Urinary bladder (tissue), 4 donors: Measurements from ENCODE around the gene ARHGDIA. TPM values are rescaled to one million over a fixed set of nuclear protein-coding genes. Genes with fewer than 3 reads are reported as not detected.
A peak's percentile ranks its signal among the peaks of the same experiment; 100 is the strongest.

Source experiments
- DNase-seq: peaks from one replicate; pipeline ENCODE4 v3.0.0-alpha.2; 2015; ENCODE audit errors: extremely low spot score
- H3K27ac ChIP-seq: one replicate; pipeline ENCODE4 v1.5.1; 2013; ENCODE audit warnings: low read depth, mild to moderate bottlenecking, moderate library complexity
- H3K36me3 ChIP-seq: one replicate; pipeline ENCODE4 v1.6.1; 2013; ENCODE audit warnings: mild to moderate bottlenecking, moderate library complexity; ENCODE audit not compliant: insufficient read depth
- H3K4me1 ChIP-seq: one replicate; pipeline ENCODE4 v1.6.1; 2013; ENCODE audit warnings: mild to moderate bottlenecking, moderate library complexity; ENCODE audit not compliant: insufficient read depth
- H3K4me3 ChIP-seq: one replicate; pipeline ENCODE4 v1.5.1; 2013; ENCODE audit warnings: low read depth, low read length
- WGBS: extraction: QIAGEN DNeasy Blood & Tissue Kit; methylation state at CpG from one replicate; pipeline ENCODE4 v1.1.7; 2013; 5-methylcytosine and 5-hydroxymethylcytosine counted together
- polyA plus RNA-seq: library from polyadenylated mRNA; stranded (reverse); fragments of 200-250 nt; gene quantifications from one replicate; pipeline ENCODE4 v1.2.3, GENCODE V29; 2013
- total RNA-seq: library from RNA; depleted of rRNA; stranded (reverse); fragments of >200 nt; gene quantifications from one replicate; pipeline ENCODE4 v1.2.3, GENCODE V29; 2014
- donor health status: healthy with polysubstance abuse.
- donor health status: healthy.

Gene ARHGDIA
- total and polyA plus RNA-seq, 2 donors: 31.0 to 277 TPM

- no peak overlapping the region for H3K4me3 ChIP-seq
- 91% methylated on average over 16 of the region's 16 CpGs for WGBS
- no peaks in the 10 kb centered on the region for H3K36me3 ChIP-seq
- no peak for DNase-seq
- H3K27ac ChIP-seq: no peak overlapping the region
- no peaks in the 10 kb centered on the region for H3K4me1 ChIP-seq
Observed at GRCh38 chr17:81888988-81889595, 18.0 kb upstream of the ARHGDIA start.

- no peaks in the 10 kb centered on the region for H3K36me3 ChIP-seq
- H3K4me1 ChIP-seq: no peaks in the 10 kb centered on the region
- WGBS: 93% methylated on average over 44 of the region's 44 CpGs
Observed at GRCh38 chr17:81888105-81888987, 17.2 kb upstream of the ARHGDIA start.

GRCh38 chr17:81885869-81886548, 14.9 kb upstream of the ARHGDIA start:
- no peak for DNase-seq
- Histone ChIP-seq H3K4me1 (no peaks in the 10 kb centered on the region), H3K36me3 (no peaks in the 10 kb centered on the region), H3K4me3 (no peak overlapping the region), H3K27ac (no peak overlapping the region)
- WGBS: 89% methylated on average over 11 of the region's 11 CpGs

More at GRCh38 chr17:81888105-81888987, 17.2 kb upstream of the ARHGDIA start:
- DNase-seq: no peak
- H3K27ac ChIP-seq: no peak overlapping the region
- H3K4me3 ChIP-seq: no peak overlapping the region

- no peaks in the 10 kb centered on the region for H3K36me3 ChIP-seq
- no peaks in the 10 kb centered on the region for H3K4me1 ChIP-seq
- no peak overlapping the region for H3K27ac ChIP-seq
- 75% methylated on average over 10 of the region's 10 CpGs for WGBS
- H3K4me3 ChIP-seq: no peak overlapping the region
- DNase-seq: no peak
Observed at GRCh38 chr17:81885454-81885853, 14.3 kb upstream of the ARHGDIA start.

- Histone ChIP-seq H3K27ac (no peak overlapping the region), H3K36me3 (no peaks in the 10 kb centered on the region), H3K4me1 (no peaks in the 10 kb centered on the region), H3K4me3 (no peak overlapping the region)
- DNase-seq: no peak
- 95% methylated on average over 5 of the region's 5 CpGs for WGBS
Observed at GRCh38 chr17:81884968-81885367, 13.8 kb upstream of the ARHGDIA start.

GRCh38 chr17:81884520-81884919, 13.4 kb upstream of the ARHGDIA start:
- no peaks in the 10 kb centered on the region for H3K36me3 ChIP-seq
- 66% methylated on average over 11 of the region's 11 CpGs for WGBS
- no peak overlapping the region for H3K27ac ChIP-seq
- no peak for DNase-seq
- H3K4me3 ChIP-seq: no peak overlapping the region
- H3K4me1 ChIP-seq: no peaks in the 10 kb centered on the region

- WGBS: 93% methylated on average over 5 of the region's 5 CpGs
- no peak overlapping the region for H3K4me3 ChIP-seq
- no peak for DNase-seq
- H3K27ac ChIP-seq: no peak overlapping the region
- H3K36me3 ChIP-seq: no peaks in the 10 kb centered on the region
- no peaks in the 10 kb centered on the region for H3K4me1 ChIP-seq
Observed at GRCh38 chr17:81879121-81879520, 8.0 kb upstream of the ARHGDIA start.

GRCh38 chr17:81878294-81878693, 7.2 kb upstream of the ARHGDIA start:
- Histone ChIP-seq H3K4me1 (no peaks in the 10 kb centered on the region), H3K4me3 (no peak overlapping the region), H3K27ac (no peak overlapping the region), H3K36me3 (no peaks in the 10 kb centered on the region)
- no peak for DNase-seq
- 85% methylated on average over 3 of the region's 3 CpGs for WGBS

- WGBS: 93% methylated on average over 5 of the region's 5 CpGs
Observed at GRCh38 chr17:81877569-81877968, 6.4 kb upstream of the ARHGDIA start.

GRCh38 chr17:81871387-81872230, 472 bp upstream of the ARHGDIA start:
- under 1% methylated on average over 86 of the region's 86 CpGs for WGBS
- Histone ChIP-seq H3K36me3 (no peaks in the 10 kb centered on the region), H3K27ac (peak overlapping the region; percentile 96), H3K4me3 (peak overlapping the region; percentile 93), H3K4me1 (no peaks in the 10 kb centered on the region)
- peak; percentile 85 for DNase-seq

More at GRCh38 chr17:81877569-81877968, 6.4 kb upstream of the ARHGDIA start:
- Histone ChIP-seq H3K4me3 (no peak overlapping the region), H3K36me3 (no peaks in the 10 kb centered on the region), H3K27ac (no peak overlapping the region), H3K4me1 (no peaks in the 10 kb centered on the region)
- no peak for DNase-seq

GRCh38 chr17:81870131-81870980, 781 bp downstream of the ARHGDIA start:
- DNase-seq: no peak
- H3K36me3 ChIP-seq: no peaks in the 10 kb centered on the region
- WGBS: 2% methylated on average over 65 of the region's 65 CpGs
- peak overlapping the region; percentile 93 for H3K4me3 ChIP-seq
- peak overlapping the region; percentile 96 for H3K27ac ChIP-seq
- no peaks in the 10 kb centered on the region for H3K4me1 ChIP-seq
